Measurements from ENCODE around the gene CSRP1. TPM values are rescaled to one million over a fixed set of nuclear protein-coding genes. Genes with fewer than 3 reads are reported as not detected.
"Not testable (repeated sequence)": the region's sequence is repeated elsewhere in the genome, so short reads cannot be mapped to it uniquely, and the experiment has no call there.

CSRP1 gene
- total RNA-seq, 4 donors from 2014 or later: 285 to 835 (median 454) TPM

- intact Hi-C loops (cut with DNase I): loop anchor here (5.0 kb wide), 1 partner anchor 33 kb away; no protein-coding TSS in a partner anchor
- Histone ChIP-seq H3K4me3 (replicated peaks in 1 of 3) (peak overlapping the region in 1 of 3 donors; percentile 17), H3K27ac (peak overlapping the region; percentile 53 to 66 (median 60)), H3K36me3 (peaks cover 17 to 18% of the 10 kb centered on the region in 2 donors), H3K4me1 (peaks cover 17 to 42% of the 10 kb centered on the region in 2 donors), H3K9me3 (no peaks in the 10 kb centered on the region), H3K27me3 (no peaks in the 10 kb centered on the region)
- TF ChIP-seq CTCF (IDR thresholded peaks at IDR 0.05): peak in 1 of 6 experiments; percentile 10
- peak in 1 of 2 donors; percentile 38 for TF ChIP-seq POLR2A (IDR thresholded peaks at IDR 0.05)
- 5 to 10% methylated on average over 16 to 20 of the region's 37 CpGs for WGBS, 2 donors
- peak; percentile 83 to 86 for DNase-seq
Measured at GRCh38 chr1:201480231-201481003, 26.5 kb downstream of the CSRP1 start.

GRCh38 chr1:201479201-201479730 lies 27.7 kb downstream of the CSRP1 start:
- Histone ChIP-seq H3K4me1 (peaks cover 17 to 38% of the 10 kb centered on the region in 2 donors), H3K27ac (no peak overlapping the region), H3K9me3 (no peaks in the 10 kb centered on the region), H3K36me3 (peaks cover 9% of the 10 kb centered on the region in 2 donors), H3K27me3 (no peaks in the 10 kb centered on the region), H3K4me3 (replicated peaks in 1 of 3) (no peak overlapping the region)
- intact Hi-C loops (cut with DNase I): no loop called here
- TF ChIP-seq POLR2A (IDR thresholded peaks at IDR 0.05) (no peak), CTCF (IDR thresholded peaks at IDR 0.05) (no peak)
- no peak for DNase-seq
- 90 to 92% methylated on average over 4 of the region's 4 CpGs for WGBS, 2 donors

- WGBS, 2 donors: 85 to 95% methylated on average over 3 of the region's 3 CpGs
- DNase-seq; H3K27me3 ChIP-seq; H3K9me3 ChIP-seq; intact Hi-C loops (cut with DNase I); H3K36me3 ChIP-seq; H3K27ac ChIP-seq; H3K4me3 ChIP-seq (replicated peaks in 1 of 3): not testable (repeated sequence)
- peaks cover 17 to 38% of the 10 kb centered on the region in 2 donors for H3K4me1 ChIP-seq
Measured at GRCh38 chr1:201478666-201479065, 28.3 kb downstream of the CSRP1 start.

GRCh38 chr1:201476670-201477344 lies 30.1 kb downstream of the CSRP1 start:
- intact Hi-C loops (cut with DNase I): no loop called here
- Histone ChIP-seq H3K27ac (no peak overlapping the region), H3K4me1 (peaks cover 10 to 27% of the 10 kb centered on the region in 2 donors), H3K27me3 (no peaks in the 10 kb centered on the region), H3K36me3 (no peaks in the 10 kb centered on the region), H3K9me3 (no peaks in the 10 kb centered on the region), H3K4me3 (replicated peaks in 1 of 3) (no peak overlapping the region)
- TF ChIP-seq POLR2A (IDR thresholded peaks at IDR 0.05) (no peak), CTCF (IDR thresholded peaks at IDR 0.05) (no peak)
- WGBS, 2 donors: 66 to 70% methylated on average over 6 of the region's 6 CpGs
- peak in 1 of 2 donors; percentile 26 for DNase-seq

- intact Hi-C loops (cut with DNase I): no loop called here
- no peaks in the 10 kb centered on the region for H3K27me3 ChIP-seq
- peaks cover 5 to 20% of the 10 kb centered on the region in 2 donors for H3K4me1 ChIP-seq
- 68 to 69% methylated on average over 7 to 8 of the region's 8 CpGs for WGBS, 2 donors
- H3K27ac ChIP-seq: no peak overlapping the region
- no peak for DNase-seq
- no peaks in the 10 kb centered on the region for H3K36me3 ChIP-seq
- no peak for TF ChIP-seq CTCF (IDR thresholded peaks at IDR 0.05)
- no peak for TF ChIP-seq POLR2A (IDR thresholded peaks at IDR 0.05)
- no peaks in the 10 kb centered on the region for H3K9me3 ChIP-seq
- no peak overlapping the region for H3K4me3 ChIP-seq (replicated peaks in 1 of 3)
Measured at GRCh38 chr1:201475915-201476669, 30.8 kb downstream of the CSRP1 start.
